Upper lobe of left lung (tissue), 6 donors: ENCODE results near the gene IL17RB. TPM values are rescaled to one million over a fixed set of nuclear protein-coding genes. Genes with fewer than 3 reads are reported as not detected.

Experiments
- ATAC-seq, 2 donors: fragments of 200-7000 bp; cut with Tn5 transposase; one replicate each; pipeline ENCODE4 v1.9.1; 2022; ENCODE audit warnings: mild to moderate bottlenecking in 2 of 2, moderate library complexity in 2 of 2; ENCODE audit not compliant: low FRiP score in 2 of 2
- DNase-seq, 2 donors: peaks; one replicate each; pipeline ENCODE4 v3.0.0-alpha.2; 2019 to 2020
- H3K27ac ChIP-seq, 4 donors: fragments of 200-600 bp; sonication (generic); one replicate each; pipeline ENCODE4 v1.5.1; 2016 to 2019
- H3K27me3 ChIP-seq, 4 donors: fragments of 200-600 bp; sonication (generic); one replicate each; pipeline ENCODE4 v1.5.1; 2017 to 2019
- H3K36me3 ChIP-seq, 4 donors: fragments of 200-600 bp; sonication (generic); one replicate each; pipeline ENCODE4 v1.5.1; 2016 to 2019
- H3K4me1 ChIP-seq, 4 donors: fragments of 200-600 bp; sonication (generic); one replicate each; pipeline ENCODE4 v1.5.1; 2018 to 2019
- H3K4me3 ChIP-seq, 4 donors: fragments of 200-600 bp; sonication (generic); one replicate each; pipeline ENCODE4 v1.5.1; 2017 to 2019; ENCODE audit warnings: mild to moderate bottlenecking in 2 of 4, moderate library complexity in 1 of 4
- H3K9me3 ChIP-seq, 4 donors: fragments of 200-600 bp; sonication (generic); one replicate each; pipeline ENCODE4 v1.5.1; 2018 to 2019
- EP300 ChIP-seq, 4 donors: sonication (generic); formaldehyde crosslinking; IDR thresholded peaks; one replicate each; pipeline ENCODE4 v1.5.1; 2017; ENCODE audit warnings: antibody characterized with exemption in 4 of 4, control low read depth in 2 of 4
- POLR2A ChIP-seq, 4 donors: fragments of 450-650 bp; IDR thresholded peaks; one replicate each; pipeline ENCODE4 v1.5.1; 2016 to 2017; ENCODE audit warnings: antibody characterized with exemption in 4 of 4, mild to moderate bottlenecking in 2 of 4
- POLR2AphosphoS5 ChIP-seq, 2 donors: sonication (generic); formaldehyde crosslinking; IDR thresholded peaks; one replicate each; pipeline ENCODE4 v1.5.1; 2017; ENCODE audit warnings: antibody characterized with exemption in 2 of 2
- WGBS, 2 donors: methylation state at CpG; one replicate each; pipeline ENCODE4 v1.1.5; 2017 to 2018; 5-methylcytosine and 5-hydroxymethylcytosine counted together
- small RNA-seq, 4 donors: library from RNA; depleted of rRNA; stranded (forward); fragments of <200 nt; gene quantifications; one replicate each; pipeline ENCODE3, GENCODE V24; 2016
- total RNA-seq, 6 donors: library from RNA; depleted of rRNA in 4 of 6; stranded (reverse); fragments of >200 nt in 4 of 6; gene quantifications; one replicate each; pipeline versions ENCODE4 v1.1.0 to v1.2.1, GENCODE V29; 2016 to 2021
- TF ChIP-seq, protein P1 (sequence below), 6 experiments: fragments of 450-650 bp in 4 of 6; fragments of 200-600 bp in 2 of 6; sonication (generic) in 2 of 6; IDR thresholded peaks; one replicate each; pipeline ENCODE4 v1.5.1; 2016 to 2019; ENCODE audit warnings: antibody characterized with exemption in 6 of 6
- donor health status: DM: no; HTN: no; CAD: no; lungs with moderate emphysema.
- donor health status: DM: no; HTN: yes; CAD: no; lungs with severe emphysema.

Gene IL17RB
- total RNA-seq, 6 donors from 2014 or later = 3.1 to 15.6 (median 6.3) TPM

DNA sequence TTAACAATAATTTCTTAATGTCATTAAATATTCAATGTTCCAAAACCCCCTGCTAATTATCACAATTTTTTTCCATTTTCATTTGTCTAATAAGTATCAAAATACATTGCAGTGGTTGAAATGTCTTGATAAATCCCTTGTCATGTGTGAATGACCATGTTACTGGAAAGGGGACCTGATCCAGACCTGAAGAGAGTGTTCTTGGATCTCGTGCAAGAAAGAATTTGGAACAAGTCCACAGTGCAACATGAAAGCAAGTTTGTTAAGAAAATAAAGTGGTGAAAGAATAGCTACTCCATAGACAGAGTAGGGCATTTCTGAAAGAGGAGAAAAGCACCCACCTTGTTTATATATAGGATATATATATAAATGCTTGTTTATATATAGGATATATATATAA, 55.7 kb downstream of the IL17RB start:
- ATAC-seq = no peak
- WGBS, 2 donors = 12 to 27% methylated on average over 1 of the region's 1 CpG

DNA sequence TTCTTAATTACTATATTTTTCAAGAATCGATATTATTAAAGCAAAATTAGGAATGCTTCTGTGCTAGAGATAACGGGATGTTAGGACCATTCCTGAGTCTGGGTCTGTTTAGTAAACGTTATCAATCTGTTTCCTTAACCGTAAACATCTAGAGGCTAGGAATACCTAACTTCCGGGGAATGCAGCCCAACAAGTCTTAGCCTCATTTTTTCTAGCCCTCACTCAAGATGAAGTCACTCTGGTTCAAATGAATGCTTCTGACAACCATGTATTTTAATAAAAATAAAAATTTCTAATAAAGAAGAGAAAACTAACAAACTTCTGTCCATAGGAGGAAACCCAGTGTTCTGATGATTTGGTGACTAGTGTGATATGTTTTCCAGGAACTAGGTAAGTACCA, 56.3 kb downstream of the IL17RB start:
- Histone ChIP-seq H3K27me3 (no peaks in the 10 kb centered on the region), H3K9me3 (no peaks in the 10 kb centered on the region), H3K27ac (no peak overlapping the region), H3K36me3 (no peaks in the 10 kb centered on the region), H3K4me1 (no peaks in the 10 kb centered on the region), H3K4me3 (no peak overlapping the region)
- TF ChIP-seq POLR2A (IDR thresholded peaks at IDR 0.05) (no peak), EP300 (IDR thresholded peaks at IDR 0.05) (no peak), POLR2AphosphoS5 (IDR thresholded peaks at IDR 0.05) (no peak)
- TF ChIP-seq, protein P1, sequence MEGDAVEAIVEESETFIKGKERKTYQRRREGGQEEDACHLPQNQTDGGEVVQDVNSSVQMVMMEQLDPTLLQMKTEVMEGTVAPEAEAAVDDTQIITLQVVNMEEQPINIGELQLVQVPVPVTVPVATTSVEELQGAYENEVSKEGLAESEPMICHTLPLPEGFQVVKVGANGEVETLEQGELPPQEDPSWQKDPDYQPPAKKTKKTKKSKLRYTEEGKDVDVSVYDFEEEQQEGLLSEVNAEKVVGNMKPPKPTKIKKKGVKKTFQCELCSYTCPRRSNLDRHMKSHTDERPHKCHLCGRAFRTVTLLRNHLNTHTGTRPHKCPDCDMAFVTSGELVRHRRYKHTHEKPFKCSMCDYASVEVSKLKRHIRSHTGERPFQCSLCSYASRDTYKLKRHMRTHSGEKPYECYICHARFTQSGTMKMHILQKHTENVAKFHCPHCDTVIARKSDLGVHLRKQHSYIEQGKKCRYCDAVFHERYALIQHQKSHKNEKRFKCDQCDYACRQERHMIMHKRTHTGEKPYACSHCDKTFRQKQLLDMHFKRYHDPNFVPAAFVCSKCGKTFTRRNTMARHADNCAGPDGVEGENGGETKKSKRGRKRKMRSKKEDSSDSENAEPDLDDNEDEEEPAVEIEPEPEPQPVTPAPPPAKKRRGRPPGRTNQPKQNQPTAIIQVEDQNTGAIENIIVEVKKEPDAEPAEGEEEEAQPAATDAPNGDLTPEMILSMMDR (IDR thresholded peaks at IDR 0.05) = no peak
- ATAC-seq (no peak), DNase-seq (no peak)
- WGBS, 2 donors = 40 to 53% methylated on average over 5 of the region's 5 CpGs

More for the DNA sequence above, 55.7 kb downstream of the IL17RB start:
- H3K4me3 ChIP-seq = no peak overlapping the region
- TF ChIP-seq, protein P1 (IDR thresholded peaks at IDR 0.05) = no peak
- TF ChIP-seq POLR2AphosphoS5 (IDR thresholded peaks at IDR 0.05) (no peak), POLR2A (IDR thresholded peaks at IDR 0.05) (no peak), EP300 (IDR thresholded peaks at IDR 0.05) (no peak)
- H3K4me1 ChIP-seq = no peaks in the 10 kb centered on the region
- no peaks in the 10 kb centered on the region for H3K36me3 ChIP-seq
- H3K27me3 ChIP-seq = no peaks in the 10 kb centered on the region
- no peaks in the 10 kb centered on the region for H3K9me3 ChIP-seq
- no peak overlapping the region for H3K27ac ChIP-seq
- DNase-seq = no peak

GRCh38 chr3:53913401-53913800, 67.0 kb downstream of the IL17RB start:
- H3K27me3 ChIP-seq = no peaks in the 10 kb centered on the region
- no peaks in the 10 kb centered on the region for H3K36me3 ChIP-seq
- TF ChIP-seq, protein P1 (IDR thresholded peaks at IDR 0.05) = no peak
- TF ChIP-seq EP300 (IDR thresholded peaks at IDR 0.05) = no peak
- TF ChIP-seq POLR2AphosphoS5 (IDR thresholded peaks at IDR 0.05) = no peak
- no peak for TF ChIP-seq POLR2A (IDR thresholded peaks at IDR 0.05)
- 87 to 94% methylated on average over 5 to 8 of the region's 8 CpGs for WGBS, 2 donors
- ATAC-seq (no peak), DNase-seq (no peak)
- no peaks in the 10 kb centered on the region for H3K9me3 ChIP-seq
- H3K27ac ChIP-seq = no peak overlapping the region
- H3K4me1 ChIP-seq = no peaks in the 10 kb centered on the region
- H3K4me3 ChIP-seq = no peak overlapping the region

Small RNAs within 50 kb of the gene (small RNA-seq; reads per million reads assigned to genes)
- gene AC012467.1 = 0 reads per million in 4 donors

Other genes starting within 250 kb of the IL17RB start
- gene CHDH, start 149 bp upstream of the IL17RB start, total RNA-seq = 10 to 100 TPM in 5 of 6 donors, 1 to 10 TPM in 1; 9.1 to 20.9 (median 13.9) TPM
- gene ACTR8, start 35.6 kb downstream of the IL17RB start, total RNA-seq = 10 to 100 TPM; 16.2 to 29.7 (median 20.4) TPM
- gene SELENOK, start 45.3 kb downstream of the IL17RB start, total RNA-seq = 10 to 100 TPM in 5 of 6 donors, 1 to 10 TPM in 1; 9.4 to 97.3 (median 44.0) TPM